ENCODE results near the gene ATF6. TPM values are rescaled to one million over a fixed set of nuclear protein-coding genes. Genes with fewer than 3 reads are reported as not detected.

The ATF6 gene
- total and polyA plus RNA-seq, 2 of the 8 experiments (the other 6 are each of a cell fraction or from before 2014, with no cell fraction given): 4.6 to 10.0 TPM

- no peak overlapping the region for H2BK20ac ChIP-seq (ENCODE audit: low read length)
- H3K4me2 ChIP-seq (ENCODE audit: insufficient read depth in 1 of 2, low read depth in 2 of 2, low read length in 2 of 2): no peak overlapping the region
Measured at GRCh38 chr1:161747801-161748200, 18.3 kb upstream of the ATF6 start.

More at GRCh38 chr1:161747801-161748200, 18.3 kb upstream of the ATF6 start:
- POLR2A ChIA-PET (ENCODE audit: partially characterized antibody): no interaction called here
- CTCF ChIA-PET (ENCODE audit: partially characterized antibody): interaction anchor here (1.0 to 3.6 kb wide), 2 partner anchors 10 to 100 kb away, joined by 3 to 22 read pairs; no protein-coding TSS in a partner anchor
- FAIRE-seq (no peak), DNase-seq (ENCODE audit: low read depth in 1 of 2, low spot score in 2 of 2) (no peak)
- Histone ChIP-seq H2AK5ac (ENCODE audit: low read depth, low read length) (no peak overlapping the region), H3K27me3 (replicated peaks in 1 of 4; ENCODE audit: control insufficient read depth in 3 of 4, extremely low read depth in 1 of 4, insufficient read depth in 3 of 4, low read length in 3 of 4) (no peaks in the 10 kb centered on the region), H4K5ac (ENCODE audit: insufficient read length, low read depth, low read length) (no peak overlapping the region), H4K20me1 (replicated peaks in 1 of 2; ENCODE audit: control insufficient read depth in 1 of 2, insufficient read depth in 2 of 2, low read length in 2 of 2) (peaks cover 0 to 7% of the 10 kb centered on the region in 2 experiments), H2BK5ac (ENCODE audit: low read depth, low read length) (no peak overlapping the region), H3K9me3 (ENCODE audit: insufficient read depth in 2 of 2, low read depth in 1 of 2, low read length in 1 of 2) (no peaks in the 10 kb centered on the region), H3K79me2 (ENCODE audit: control insufficient read depth in 1 of 2, insufficient read depth in 2 of 2, low read length in 2 of 2) (peaks cover 0 to 8% of the 10 kb centered on the region in 2 experiments; a peak in 2 of 4 replicates), H3K4ac (replicated peaks; ENCODE audit: insufficient read length, low read depth, low read length) (no peak overlapping the region), H2BK120ac (replicated peaks; ENCODE audit: low read depth, low read length) (no peak overlapping the region), H4K91ac (replicated peaks; ENCODE audit: insufficient read length, low read length) (no peak overlapping the region), H3K4me1 (replicated peaks in 1 of 4; ENCODE audit: control insufficient read depth in 3 of 4, insufficient read depth in 4 of 4, low read length in 3 of 4) (0 out of 7 replicates have a peak, but pooled peaks cover 0 to 2% (median 0%) of the 10 kb centered on the region in 4 experiments), H3K79me1 (ENCODE audit: low read depth, low read length) (no peaks in the 10 kb centered on the region; the same call in 1 of the 2 replicates), H2BK12ac (ENCODE audit: low read depth, low read length) (no peak overlapping the region), H3K18ac (ENCODE audit: extremely low read depth, low read length) (no peak overlapping the region), H3K23me2 (ENCODE audit: low read depth, low read length) (peaks cover 3% of the 10 kb centered on the region; the same call in 1 of the 2 replicates), H3K9ac (replicated peaks in 1 of 4; ENCODE audit: extremely low read depth in 1 of 4, low read depth in 3 of 4, low read length in 3 of 4) (no peak overlapping the region), H2AFZ (ENCODE audit: low read length) (no peak overlapping the region), H3K36me3 (ENCODE audit: control insufficient read depth in 2 of 4, insufficient read depth in 4 of 4, low read length in 3 of 4) (peaks cover 5 to 20% (median 10%) of the 10 kb centered on the region in 4 experiments; a peak in 7 of 8 replicates), H3K23ac (ENCODE audit: insufficient read length) (no peak overlapping the region), H3K56ac (replicated peaks; ENCODE audit: insufficient read length, low read depth, low read length) (no peak overlapping the region), H3K27ac (ENCODE audit: low read depth, low read length) (no peak overlapping the region), H4K8ac (ENCODE audit: extremely low read depth, insufficient read depth, low read length) (no peak overlapping the region), H3K14ac (ENCODE audit: insufficient read length) (no peak overlapping the region), H2BK15ac (ENCODE audit: low read length) (no peak overlapping the region), H3K4me3 (ENCODE audit: extremely low read depth in 1 of 4, insufficient read depth in 2 of 4, low read depth in 3 of 4, low read length in 4 of 4) (no peak overlapping the region)
- 80% methylated on average over 6 of the region's 6 CpGs; no CpG with 5 or more reads in 1 of the 2 experiments for WGBS, 2 experiments (ENCODE audit: extremely low coverage in 1 of 2, insufficient coverage in 1 of 2, insufficient read length in 1 of 2, insufficient replicate concordance in 2 of 2, low coverage in 1 of 2, low lambda C conversion rate in 2 of 2, missing lambda C conversion rate in 1 of 2)
- TF ChIP-seq SP2 (IDR thresholded peaks at IDR 0.05; ENCODE audit: low read length) (no peak), CTCF (IDR thresholded peaks at IDR 0.05; ENCODE audit: control extremely low read depth in 1 of 3, insufficient read depth in 1 of 3, low read depth in 1 of 3, low read length in 3 of 3) (no peak), SRF (IDR thresholded peaks at IDR 0.05; ENCODE audit: low read depth, low read length) (no peak), SUZ12 (IDR thresholded peaks at IDR 0.05; ENCODE audit: low read length) (no peak)

Data from H1 (cell line).